DMS53 (cell line): ENCODE measurements around the gene FAM117A.
A peak's percentile ranks its signal among the peaks of the same experiment; 100 is the strongest.

Experiments
- DNase-seq: peaks from one replicate; lab custom pipeline; 2025; lab: John Stamatoyannopoulos, UW

FAM117A gene

DNA sequence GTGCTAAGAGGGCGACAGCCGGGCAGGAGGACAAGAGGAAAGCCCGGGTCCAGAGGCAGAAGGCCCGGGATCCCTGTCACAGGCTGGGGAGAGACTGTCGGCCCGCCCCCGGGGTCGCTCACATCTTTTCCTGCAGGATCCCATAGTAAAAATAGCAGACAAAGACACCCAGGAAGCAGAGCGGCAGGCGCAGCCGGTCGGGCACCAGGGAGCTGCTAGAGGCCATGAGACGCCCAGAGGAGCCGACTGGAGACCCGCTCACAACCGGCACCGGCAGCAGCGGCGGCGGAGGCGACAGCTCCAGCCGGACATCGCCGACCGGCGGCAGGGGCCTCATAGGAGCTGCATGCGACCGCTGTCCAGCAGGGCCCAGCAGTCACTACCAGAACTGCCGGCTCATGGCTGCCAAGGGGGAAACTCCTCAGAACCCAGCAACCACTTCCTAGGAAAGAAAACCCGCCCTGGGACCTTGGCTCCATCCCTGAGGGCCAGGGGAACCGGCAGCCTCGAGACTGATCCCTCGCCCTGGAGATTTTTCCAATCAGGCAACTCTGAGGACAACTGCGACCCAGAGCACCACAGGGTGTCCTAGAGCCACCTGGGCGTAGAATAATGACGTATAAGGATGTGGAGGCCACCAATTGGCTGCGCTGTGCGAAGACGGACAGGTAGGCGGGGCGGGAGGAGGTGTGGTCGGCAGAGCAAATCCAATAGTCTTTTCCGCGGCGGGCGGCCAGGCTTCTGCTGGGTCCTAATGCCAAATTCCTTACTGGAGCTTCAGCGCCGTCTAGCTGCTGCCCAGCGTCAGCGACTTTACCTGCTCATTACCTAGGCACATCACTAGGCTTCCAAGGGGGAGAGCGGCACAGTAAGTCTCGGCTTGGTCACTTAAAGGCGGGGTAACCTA, 56.1 kb downstream of the FAM117A start, which contains the start of gene SLC35B1:
TSS of gene SLC35B1 (minus strand) at position 357 of the 907 bp plus-strand sequence. CDS start at position 226, 131 bp downstream.
- DNase-seq, result peak; percentile 100

DNA sequence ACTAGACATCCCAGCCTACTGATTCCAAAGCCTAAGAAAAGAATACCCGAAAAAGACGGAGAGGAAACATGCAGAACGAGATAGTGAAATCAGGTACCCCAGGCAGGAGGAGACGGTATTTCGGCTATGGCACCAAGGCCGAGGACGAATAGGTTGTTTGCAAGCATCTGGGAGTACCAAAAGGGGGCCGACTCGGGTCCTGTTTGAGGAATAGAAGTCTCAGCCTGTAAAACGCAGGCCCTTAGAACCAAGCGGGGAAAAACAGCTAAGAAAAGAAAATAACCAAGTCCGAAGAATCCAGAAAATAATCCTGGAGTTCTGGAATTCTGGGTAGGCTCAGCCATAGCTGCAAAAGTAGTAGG, 56.7 kb downstream of the FAM117A start:
- DNase-seq, result peak; percentile 62

DNA sequence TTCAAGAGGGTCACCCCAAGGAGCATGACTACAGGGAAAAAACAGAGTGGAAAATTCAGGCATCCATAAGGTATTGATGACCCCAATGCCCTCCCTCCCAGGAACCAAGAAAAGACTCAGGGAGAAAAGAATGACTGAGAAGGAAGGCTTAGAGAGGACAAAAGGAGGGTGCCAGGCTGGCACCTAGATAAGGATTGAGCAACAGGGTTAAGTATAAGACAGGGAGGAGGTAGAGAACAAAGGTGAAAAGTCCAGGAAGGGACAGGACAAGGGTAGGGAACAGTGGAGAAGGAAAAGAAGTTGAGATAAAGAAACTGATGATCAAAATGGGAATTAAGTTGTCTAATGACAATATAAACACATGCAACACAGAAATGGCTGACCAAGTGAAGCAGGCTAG, 58.7 kb downstream of the FAM117A start:
- no peak for DNase-seq

- DNase-seq, result peak; percentile 73
Measured at GRCh38 chr17:49703557-49704277, 60.2 kb downstream of the FAM117A start.

DNA sequence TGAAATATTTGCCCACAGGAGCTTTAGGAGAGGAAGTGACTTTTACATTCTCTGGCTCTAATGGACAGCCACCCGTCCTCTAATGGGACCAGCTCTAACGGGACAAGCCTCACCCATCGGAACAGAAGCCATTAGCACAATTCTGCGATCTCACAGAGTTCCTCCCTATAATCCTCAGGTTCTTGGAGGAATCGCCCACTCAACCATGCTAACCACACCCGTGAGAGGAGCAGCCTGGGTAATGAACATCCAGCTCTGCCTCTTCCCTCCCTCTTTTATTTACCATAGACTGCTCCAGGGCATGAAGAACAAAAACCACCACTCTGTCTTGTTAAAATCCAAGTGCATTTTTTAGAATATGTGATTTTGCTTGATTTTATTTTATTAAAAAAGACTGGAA, 63.0 kb downstream of the FAM117A start:
- no peak for DNase-seq

DNA sequence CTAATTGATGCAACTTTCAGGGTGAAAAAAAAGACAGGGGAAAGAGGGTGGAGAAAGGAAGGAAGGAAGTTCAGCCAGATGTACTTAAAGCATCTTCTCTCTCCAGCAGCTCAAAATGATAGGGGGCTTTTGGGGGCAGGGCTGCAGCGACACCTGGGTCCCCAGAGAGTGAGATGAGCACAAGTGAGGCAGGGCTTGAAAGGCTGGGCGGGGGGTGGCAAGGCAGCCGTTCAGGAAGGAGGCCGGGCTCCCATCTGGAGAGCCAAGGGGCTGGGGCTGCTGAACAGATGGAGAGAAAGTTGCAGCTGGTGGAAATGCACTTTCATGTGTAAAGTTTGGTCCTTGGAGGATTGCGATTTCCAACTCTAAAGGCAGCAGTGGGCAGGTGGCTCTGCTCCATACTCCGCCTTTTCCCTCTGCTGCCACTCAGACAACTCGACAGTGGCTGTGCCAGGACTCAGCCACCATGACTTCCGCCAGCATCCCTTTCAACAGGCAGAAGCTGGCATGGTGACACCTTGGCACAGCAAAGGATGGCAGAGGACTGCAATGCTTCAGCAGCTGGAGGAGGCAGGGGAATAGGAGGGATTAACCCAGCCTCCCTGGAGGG, 63.9 kb downstream of the FAM117A start:
- no peak for DNase-seq

- no peak for DNase-seq
Measured at GRCh38 chr17:49698005-49698404, 65.9 kb downstream of the FAM117A start.

DNA sequence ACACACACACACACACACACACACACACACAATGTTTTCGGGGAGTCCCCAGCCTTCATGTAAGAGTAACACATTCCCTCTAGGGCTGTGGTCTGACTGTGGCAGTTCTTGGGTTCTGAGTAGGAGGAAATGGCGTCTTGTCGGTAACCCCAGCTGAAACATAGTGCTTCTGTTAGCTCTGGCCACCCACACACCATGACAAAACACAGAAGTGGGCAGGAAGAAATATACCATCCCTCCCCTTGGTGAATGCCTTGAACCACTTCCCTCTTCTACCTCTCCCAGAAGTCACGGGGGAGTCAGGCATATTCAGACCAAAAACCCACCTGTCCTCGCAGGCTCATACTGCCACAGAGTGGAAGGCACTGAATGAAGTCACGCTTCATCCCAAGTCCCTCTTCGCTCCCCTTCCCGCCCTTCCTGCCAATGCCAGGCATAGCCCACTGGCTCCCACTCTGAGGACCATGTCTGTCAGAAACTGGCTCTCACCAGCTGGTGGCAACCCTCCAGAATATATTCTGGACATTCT, 67.6 kb downstream of the FAM117A start:
- no peak for DNase-seq

GRCh38 chr17:49695698-49696232, 68.2 kb downstream of the FAM117A start:
- DNase-seq, result no peak

GRCh38 chr17:49694847-49695697, 68.9 kb downstream of the FAM117A start:
- peak; percentile 67 for DNase-seq

DNA sequence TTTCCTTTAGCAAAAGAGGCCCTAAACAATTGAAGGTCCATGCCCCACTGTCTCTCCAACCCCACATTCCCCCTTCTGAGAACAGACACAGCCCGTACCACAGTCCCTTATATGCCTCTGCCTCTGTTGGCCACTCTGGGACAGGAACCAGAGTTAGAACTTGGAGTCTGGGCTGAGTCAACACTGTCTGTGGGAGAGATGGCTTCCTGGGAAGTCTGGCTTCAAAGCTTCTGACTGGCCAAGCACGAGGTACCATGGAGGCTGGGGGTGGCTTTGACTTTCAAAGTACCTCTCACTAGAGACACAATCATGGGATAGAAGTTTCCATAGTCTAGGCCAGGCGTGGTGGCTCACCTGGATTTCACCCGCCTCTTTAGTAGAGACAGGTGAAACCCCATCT, 71.2 kb downstream of the FAM117A start:
- DNase-seq, result no peak

DNA sequence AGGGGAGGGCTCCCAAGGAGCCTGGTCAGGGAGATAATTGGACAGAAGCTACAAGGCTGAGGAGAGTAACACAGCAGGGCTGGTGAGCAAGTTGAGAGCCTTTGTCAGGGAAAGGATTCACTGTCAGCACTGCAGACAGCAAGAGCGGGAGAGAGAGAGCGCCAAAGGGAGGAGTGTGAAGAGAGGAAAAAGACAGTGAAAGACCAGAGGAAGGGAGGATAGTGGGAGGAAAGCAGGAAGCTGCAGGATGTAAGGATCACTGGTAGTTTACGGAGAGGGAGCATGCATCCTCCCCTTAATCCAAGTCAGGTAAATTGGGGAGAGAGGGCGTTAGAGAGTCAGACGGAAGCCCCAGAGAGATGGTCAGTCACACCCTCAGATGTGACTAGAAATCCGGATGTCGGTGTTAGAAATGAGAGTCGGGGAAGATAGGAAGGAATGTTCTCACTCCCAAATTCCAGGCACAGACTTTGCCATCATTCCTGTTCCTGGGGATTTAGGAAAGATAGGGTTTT, 72.2 kb downstream of the FAM117A start:
- DNase-seq, result no peak

GRCh38 chr17:49691086-49691676, 72.8 kb downstream of the FAM117A start:
- DNase-seq, result no peak

DNA sequence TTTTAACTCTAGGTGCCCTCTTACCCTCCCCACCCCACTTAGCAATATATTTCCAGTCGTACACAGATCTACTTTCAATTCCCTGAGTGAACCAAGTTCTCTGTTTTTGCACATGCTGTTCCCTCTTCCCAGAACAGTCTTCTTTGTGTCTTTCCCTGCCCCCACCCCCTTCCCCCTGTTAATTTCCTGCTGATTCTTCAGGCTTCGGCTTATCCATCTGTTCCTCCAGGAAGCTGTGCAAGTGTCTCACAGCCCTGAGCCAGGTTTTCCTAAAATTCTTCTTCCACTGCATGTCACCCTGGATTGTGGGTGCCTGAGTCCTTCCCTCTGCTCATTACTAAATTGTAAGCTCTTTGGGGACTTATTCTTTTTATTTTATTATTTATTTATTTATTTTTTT, 73.7 kb downstream of the FAM117A start:
- no peak for DNase-seq

DNA sequence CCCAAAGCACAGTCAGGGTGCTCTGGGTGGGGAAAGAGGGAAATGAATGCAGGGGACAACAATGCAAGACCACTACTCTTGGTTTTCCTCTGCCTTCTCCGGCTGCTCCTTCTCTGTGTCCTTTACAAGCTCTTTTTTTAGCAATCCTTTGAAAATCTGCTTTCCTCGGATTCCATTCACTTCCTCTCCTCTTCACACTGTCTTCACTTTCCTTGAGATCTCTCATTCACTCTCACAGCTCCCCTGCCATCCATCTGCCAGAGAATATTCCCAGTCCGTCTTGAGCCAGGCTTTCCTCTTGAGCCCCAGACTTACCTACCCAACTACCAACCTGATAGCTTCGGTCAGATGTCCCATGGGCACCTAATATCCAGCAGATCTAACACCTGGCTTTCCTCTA, 75.1 kb downstream of the FAM117A start:
- no peak for DNase-seq

DNA sequence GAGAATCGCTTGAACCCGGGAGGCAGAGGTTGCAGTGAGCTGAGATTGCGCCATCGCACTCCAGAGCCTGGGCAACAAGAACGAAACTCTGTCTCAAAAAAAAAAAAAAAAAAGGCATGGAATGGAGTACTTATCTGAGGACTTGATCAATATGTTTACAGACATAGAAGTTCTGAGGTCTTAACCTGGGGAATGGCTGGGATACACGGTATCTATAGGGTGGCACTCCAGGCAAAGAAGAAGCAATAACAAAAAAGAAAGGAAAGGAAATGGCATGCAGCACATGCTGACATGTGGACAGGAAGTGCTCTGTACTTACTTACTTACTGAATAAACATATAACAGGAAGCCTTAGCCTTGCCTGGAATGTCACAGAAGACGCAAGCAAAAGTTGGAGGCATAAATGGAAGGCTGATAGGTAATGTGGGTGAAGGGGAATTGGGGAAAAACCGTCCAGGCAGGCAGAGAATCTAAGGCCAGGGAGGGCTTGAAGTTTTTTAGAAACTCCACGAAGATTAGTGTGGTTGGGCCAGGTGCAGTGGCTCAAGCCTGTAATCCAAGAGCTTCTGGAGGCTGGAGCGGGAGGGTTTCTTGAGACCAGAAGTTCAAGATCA, 75.9 kb downstream of the FAM117A start:
- DNase-seq, result peak; percentile 58

DNA sequence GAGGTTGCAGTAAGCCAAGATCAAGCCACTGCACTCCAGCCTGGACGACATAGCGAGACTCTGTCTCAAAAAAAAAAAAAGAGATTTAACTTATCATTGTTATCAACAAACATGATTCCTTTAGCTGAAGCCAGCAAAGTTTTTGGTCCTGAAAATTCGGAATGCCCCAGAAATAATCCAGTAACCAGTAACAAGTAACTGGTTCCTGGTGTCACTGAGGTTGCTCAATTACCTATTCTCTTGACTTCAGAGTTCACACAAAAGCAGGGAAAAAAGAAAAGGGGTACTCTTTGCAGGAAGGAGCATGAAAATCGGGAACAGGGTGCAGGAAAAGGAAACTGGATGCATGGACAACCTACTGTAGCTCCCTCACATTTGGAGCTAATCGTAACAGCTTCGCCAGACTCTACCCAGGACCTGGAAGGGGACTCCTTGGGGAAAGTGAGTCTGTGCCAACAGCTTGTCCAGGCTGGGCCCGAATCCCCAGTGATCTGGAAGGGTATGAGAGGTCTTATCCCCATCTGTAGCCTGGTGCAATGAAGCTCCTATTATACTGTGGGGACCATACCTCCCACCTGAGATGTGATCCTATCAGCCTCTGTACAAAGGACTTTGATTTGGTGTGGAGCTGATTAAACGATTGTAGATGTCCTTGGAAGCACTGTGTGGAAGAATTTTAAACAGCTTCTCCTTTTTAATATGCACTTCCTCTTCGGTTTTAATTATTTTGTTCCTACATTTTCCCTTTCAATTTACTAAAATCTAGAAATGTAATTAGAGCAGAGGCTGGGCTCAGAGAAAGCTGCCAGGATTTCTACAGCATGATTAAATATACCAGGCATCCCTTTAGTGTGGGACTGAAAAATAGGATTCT, 82.6 kb downstream of the FAM117A start:
- no peak for DNase-seq

DNA sequence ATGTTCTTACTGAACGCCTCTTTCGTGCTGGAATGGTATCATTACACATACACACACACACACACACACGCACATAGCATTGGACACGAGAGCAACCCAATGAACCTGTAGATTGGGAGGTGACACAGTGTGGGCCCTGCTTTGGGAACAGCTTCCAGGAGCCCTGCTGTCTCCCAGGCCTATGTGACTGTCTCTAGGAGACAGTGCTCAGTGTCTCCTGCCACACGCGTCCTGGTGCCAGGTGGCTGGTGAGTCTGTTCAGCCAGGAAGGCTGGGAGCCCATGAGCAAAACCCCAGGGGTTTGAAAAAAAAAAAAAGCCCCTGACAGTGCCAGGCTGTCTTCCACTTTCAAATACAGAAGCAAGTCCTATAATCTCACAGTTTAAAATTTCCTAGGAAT, 83.6 kb downstream of the FAM117A start:
- DNase-seq, result no peak
